Muscle of leg (tissue), 16 donors: Measurements from ENCODE around the gene TRPV3. TPM values are rescaled to one million over a fixed set of nuclear protein-coding genes. Genes with fewer than 3 reads are reported as not detected.

Source experiments
- DNase-seq: peaks from one replicate; pipeline ENCODE4 v3.0.0; 2013
- H3K27ac ChIP-seq: one replicate; pipeline ENCODE4 v1.5.1; 2013; ENCODE audit warnings: mild to moderate bottlenecking, low read length, control low read depth
- H3K27me3 ChIP-seq: one replicate; pipeline ENCODE4 v1.6.1; 2013; ENCODE audit warnings: low read length; ENCODE audit not compliant: control insufficient read depth, insufficient read depth
- H3K36me3 ChIP-seq: one replicate; pipeline ENCODE4 v1.6.1; 2013; ENCODE audit warnings: low read length; ENCODE audit not compliant: control insufficient read depth, insufficient read depth
- H3K4me1 ChIP-seq: one replicate; pipeline ENCODE4 v1.6.1; 2013; ENCODE audit warnings: low read length; ENCODE audit not compliant: control insufficient read depth, insufficient read depth
- H3K4me3 ChIP-seq: one replicate; pipeline ENCODE4 v1.5.1; 2013; ENCODE audit warnings: low read length, control low read depth
- H3K9me3 ChIP-seq: replicated peaks from 2 replicates; pipeline ENCODE4 v1.6.1; 2013; ENCODE audit warnings: low read depth, low read length; ENCODE audit not compliant: control insufficient read depth
- WGBS: methylation state at CpG from one replicate; pipeline ENCODE4 v1.1.5; 2013; ENCODE audit warnings: missing lambda C conversion rate; ENCODE audit not compliant: insufficient coverage; 5-methylcytosine and 5-hydroxymethylcytosine counted together
- long read RNA-seq, 11 donors: transcript quantifications; one replicate each; lab custom pipeline, GENCODE V29; 2026
- polyA plus RNA-seq, 8 donors: library from polyadenylated mRNA; unstranded; fragments of 120-200 nt; gene quantifications; one replicate each; pipeline versions ENCODE4 v1.2.1 to v1.2.3, GENCODE V29; 2013; ENCODE audit warnings: inconsistent platforms in 1 of 8, low replicate concordance in 1 of 8; ENCODE audit not compliant: insufficient read length in 8 of 8, insufficient read depth in 1 of 8
- total RNA-seq: library from RNA; stranded (reverse); fragments of 120-200 nt; gene quantifications from one replicate; pipeline ENCODE4 v1.2.4, GENCODE V29; 2013

The TRPV3 gene
- total RNA-seq, result 1.2 TPM
- polyA plus RNA-seq, result 1 to 10 TPM in 6 of 8 donors, under 1 TPM in 2; 0.74 to 2.4 (median 1.6) TPM
- long read RNA-seq, donor 1, result 0 reads
- long read RNA-seq, donor 2, result 0 reads
- long read RNA-seq, donor 3, result 0 reads
- long read RNA-seq, donor 4, result 0 reads
- long read RNA-seq, donor 5, result 0 reads
- long read RNA-seq, donor 6, result 0 reads
- long read RNA-seq, donor 7, result 0 reads
- long read RNA-seq, donor 8, result 0 reads
- long read RNA-seq, donor 9, result 0 reads
- long read RNA-seq, donor 10, result 0 reads
- long read RNA-seq, donor 11, result 0 reads

GRCh38 chr17:3557768-3558583 lies at the start of gene TRPV3:
TRPV3 (minus strand) TSS chr17:3557812; CDS start chr17:3554850, 2,962 bp downstream.
- Histone ChIP-seq H3K4me1 (peaks cover 22% of the 10 kb centered on the region), H3K27ac (no peak within 1 kb of the TSS), H3K4me3 (no peak within 1 kb of the TSS), H3K9me3 (no peaks in the 10 kb centered on the region), H3K27me3 (no peaks in the 10 kb centered on the region), H3K36me3 (no peaks in the 10 kb centered on the region)
- WGBS, result 75% methylated on average over 17 of the region's 23 CpGs
- peak; percentile 43 for DNase-seq

- Histone ChIP-seq H3K9me3 (no peaks in the 10 kb centered on the region), H3K4me3 (no peak overlapping the region), H3K4me1 (no peaks in the 10 kb centered on the region), H3K27ac (no peak overlapping the region), H3K36me3 (peaks cover 16% of the 10 kb centered on the region), H3K27me3 (no peaks in the 10 kb centered on the region)
- WGBS, result 90% methylated on average over 4 of the region's 4 CpGs
- no peak for DNase-seq
Measured at GRCh38 chr17:3603870-3604259, 46.3 kb upstream of the TRPV3 start.

DNA sequence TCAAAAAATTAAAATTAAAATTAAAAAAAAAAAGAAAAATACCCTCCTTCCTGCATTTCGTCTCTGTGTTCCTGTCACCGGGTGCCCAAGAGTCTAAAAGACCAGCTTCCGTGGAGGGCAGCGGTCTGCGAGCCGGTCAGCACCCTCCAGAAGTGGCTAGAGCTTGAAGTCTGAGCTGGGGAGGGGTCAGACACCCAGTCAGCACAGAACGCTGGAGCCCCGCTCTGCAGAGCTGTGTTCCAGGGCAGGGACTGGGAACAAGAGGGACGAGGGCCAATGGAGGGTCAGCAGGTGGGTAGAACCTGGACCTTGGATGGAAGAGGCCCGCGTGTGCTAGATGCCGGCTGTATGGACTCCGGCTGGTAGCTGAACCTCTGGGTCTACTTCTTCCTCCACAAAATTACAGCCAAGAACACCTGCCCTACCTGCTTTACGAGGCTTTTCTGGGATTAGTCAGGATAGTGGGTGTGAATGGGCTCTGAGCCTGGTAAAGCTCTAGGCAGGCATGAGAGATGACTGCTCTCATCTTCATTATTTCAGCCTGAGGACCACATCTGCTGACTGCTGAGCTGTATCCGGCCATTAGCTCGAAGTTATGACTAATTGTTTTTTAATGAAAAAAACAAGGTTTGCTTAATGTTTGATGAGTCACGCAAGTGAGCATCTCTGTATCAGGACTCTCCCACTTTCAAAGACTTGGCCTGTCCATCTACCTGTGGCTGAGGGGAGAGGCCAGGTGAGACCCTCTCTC lies 45.7 kb upstream of the TRPV3 start:
- Histone ChIP-seq H3K27ac (no peak overlapping the region), H3K9me3 (no peaks in the 10 kb centered on the region), H3K4me3 (no peak overlapping the region), H3K36me3 (peaks cover 11% of the 10 kb centered on the region), H3K27me3 (no peaks in the 10 kb centered on the region), H3K4me1 (no peaks in the 10 kb centered on the region)
- no peak for DNase-seq
- 97% methylated on average over 6 of the region's 17 CpGs for WGBS

DNA sequence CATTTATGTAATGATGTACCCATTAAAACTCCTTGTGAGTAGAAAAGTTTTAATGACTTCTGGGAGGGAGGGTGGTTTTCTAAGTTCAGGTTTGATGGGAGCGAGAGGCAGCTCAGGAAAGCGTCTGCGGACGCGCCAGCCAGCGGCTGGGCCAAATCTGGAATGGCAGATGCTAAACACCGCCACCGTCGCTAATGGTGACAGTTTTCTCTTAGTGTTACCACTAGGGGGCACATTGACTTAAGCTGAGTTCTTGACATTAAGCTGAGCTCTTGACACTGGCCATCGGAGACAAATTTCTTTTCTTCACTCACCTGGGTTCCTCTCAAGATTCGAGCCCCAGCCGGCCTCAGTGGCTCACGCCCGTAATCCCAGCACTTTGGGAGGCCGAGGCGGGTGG lies 44.9 kb upstream of the TRPV3 start:
- Histone ChIP-seq H3K27ac (no peak overlapping the region), H3K36me3 (peaks cover 6% of the 10 kb centered on the region), H3K9me3 (no peaks in the 10 kb centered on the region), H3K27me3 (no peaks in the 10 kb centered on the region), H3K4me3 (no peak overlapping the region), H3K4me1 (no peaks in the 10 kb centered on the region)
- 66% methylated on average over 11 of the region's 16 CpGs for WGBS
- peak; percentile 41 for DNase-seq

DNA sequence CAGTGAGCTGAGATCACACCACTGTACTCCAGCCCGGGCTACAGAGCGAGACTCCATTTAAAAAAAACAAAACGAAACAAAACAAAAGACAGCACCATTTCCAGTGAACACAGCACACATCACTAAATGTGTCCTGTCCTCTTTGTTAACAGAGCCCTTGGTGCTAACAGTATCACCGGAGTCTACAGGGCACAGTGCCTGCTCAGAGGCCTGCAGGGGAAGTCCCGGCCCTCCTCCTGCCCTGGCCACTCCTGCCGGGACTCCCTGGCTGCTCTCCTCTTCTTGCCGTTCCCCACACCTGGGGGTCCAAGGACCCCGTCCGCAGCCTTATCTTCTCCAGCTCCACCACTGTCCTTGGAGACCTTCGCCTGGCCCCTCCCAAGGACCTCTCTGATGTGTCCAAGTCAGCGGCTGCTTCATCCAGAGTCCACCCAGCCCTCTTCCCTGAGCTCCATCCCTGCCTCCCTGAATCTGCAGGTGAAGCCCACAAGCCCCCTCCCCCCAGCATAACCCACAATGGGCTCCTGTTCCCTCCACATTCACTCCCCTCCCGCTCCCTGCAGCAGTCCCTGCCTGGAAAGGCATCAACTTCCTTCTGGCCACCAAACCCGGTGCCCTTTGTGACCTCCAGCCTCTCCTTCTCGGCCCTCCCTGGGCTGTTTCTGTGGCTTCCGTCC lies 43.1 kb upstream of the TRPV3 start:
- 77% methylated on average over 9 of the region's 15 CpGs for WGBS
- H3K36me3 ChIP-seq, result no peaks in the 10 kb centered on the region
- DNase-seq, result no peak

DNA sequence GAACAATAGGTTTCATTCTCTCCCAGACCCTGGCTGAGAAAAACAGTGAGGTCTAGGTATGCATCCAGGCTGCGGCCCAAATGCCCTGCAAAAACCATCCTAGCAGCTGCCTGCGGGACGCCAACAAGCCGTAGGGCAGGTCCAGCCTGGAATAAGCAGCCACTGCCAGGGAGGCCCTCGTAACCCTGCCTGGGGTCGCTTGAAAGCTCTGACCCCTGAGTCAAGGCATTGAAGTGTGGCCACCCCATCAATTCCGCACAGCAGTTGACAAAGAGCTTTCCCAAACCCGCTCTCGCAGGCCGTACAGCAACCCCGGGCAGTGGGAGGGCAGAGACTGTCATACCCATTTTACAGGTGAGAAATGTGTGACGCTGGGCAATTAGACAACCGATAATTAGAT lies 40.5 kb upstream of the TRPV3 start:
- WGBS, result 79% methylated on average over 11 of the region's 13 CpGs
- H3K4me1 ChIP-seq, result peaks cover 32% of the 10 kb centered on the region
- H3K27ac ChIP-seq, result no peak overlapping the region
- H3K27me3 ChIP-seq, result no peaks in the 10 kb centered on the region
- no peaks in the 10 kb centered on the region for H3K9me3 ChIP-seq
- no peak overlapping the region for H3K4me3 ChIP-seq
- DNase-seq, result no peak
- no peaks in the 10 kb centered on the region for H3K36me3 ChIP-seq

More for the DNA sequence above, 43.1 kb upstream of the TRPV3 start:
- Histone ChIP-seq H3K27me3 (no peaks in the 10 kb centered on the region), H3K4me1 (peaks cover 16% of the 10 kb centered on the region), H3K9me3 (no peaks in the 10 kb centered on the region), H3K4me3 (no peak overlapping the region), H3K27ac (no peak overlapping the region)

DNA sequence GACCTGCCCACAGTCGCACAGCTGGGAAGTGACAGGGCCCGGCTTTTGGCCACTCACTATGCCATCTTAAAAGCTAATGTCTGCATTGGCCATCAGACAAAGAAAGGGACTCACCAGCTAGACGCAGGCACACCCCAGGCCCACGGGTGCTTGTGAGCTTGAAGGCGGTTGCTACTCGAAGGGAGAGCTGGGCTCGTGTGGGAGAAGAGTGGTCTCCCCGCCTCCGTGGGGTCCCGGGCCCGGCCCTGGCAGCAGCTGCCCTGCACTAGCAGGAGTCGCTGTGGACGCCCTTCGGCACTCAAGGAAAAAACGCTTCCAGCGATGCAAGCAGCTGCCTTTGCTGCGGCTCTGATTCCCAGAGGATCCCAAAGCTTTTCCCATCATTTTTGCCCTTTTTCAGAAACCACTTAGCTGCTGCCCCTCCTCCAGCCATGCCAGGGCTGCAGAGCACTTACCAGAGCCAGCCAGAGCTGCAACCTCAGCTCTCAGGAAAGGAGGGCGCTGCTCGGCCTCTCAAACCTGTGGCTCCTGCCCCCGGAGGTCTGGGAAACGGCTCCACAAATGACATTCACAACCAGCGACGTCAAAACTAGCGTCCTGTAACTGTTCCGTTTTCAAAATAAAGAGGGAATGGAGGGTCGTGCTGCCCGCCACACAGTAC lies 39.3 kb upstream of the TRPV3 start:
- no peak overlapping the region for H3K27ac ChIP-seq
- H3K4me3 ChIP-seq, result no peak overlapping the region
- DNase-seq, result peak; percentile 41
- H3K9me3 ChIP-seq, result no peaks in the 10 kb centered on the region
- peaks cover 32% of the 10 kb centered on the region for H3K4me1 ChIP-seq
- 73% methylated on average over 19 of the region's 27 CpGs for WGBS
- no peaks in the 10 kb centered on the region for H3K36me3 ChIP-seq
- no peaks in the 10 kb centered on the region for H3K27me3 ChIP-seq

DNA sequence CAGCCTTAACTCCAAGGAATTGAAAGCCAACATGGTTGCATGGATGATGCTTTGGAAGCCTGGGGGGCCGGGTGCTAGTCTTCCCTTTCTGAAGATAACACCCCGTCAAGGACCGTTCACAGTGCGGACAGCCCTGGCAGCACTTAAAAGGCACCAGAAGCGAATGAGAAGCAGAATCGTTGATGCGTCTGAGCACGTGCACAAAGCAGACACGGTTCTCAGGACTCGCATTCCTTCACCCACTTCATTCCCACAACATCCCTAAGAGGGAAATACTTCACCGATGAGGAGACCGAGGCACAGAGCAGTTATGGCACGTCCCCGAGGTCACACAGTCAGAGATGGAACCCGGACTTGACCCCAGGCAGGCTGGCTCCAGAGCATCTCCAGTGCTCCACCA lies 37.4 kb upstream of the TRPV3 start:
- peaks cover 17% of the 10 kb centered on the region for H3K36me3 ChIP-seq
- peak overlapping the region; percentile 83 for H3K27ac ChIP-seq
- H3K4me1 ChIP-seq, result peaks cover 32% of the 10 kb centered on the region
- no peak overlapping the region for H3K4me3 ChIP-seq
- WGBS, result 75% methylated on average over 13 of the region's 15 CpGs
- DNase-seq, result no peak
- no peaks in the 10 kb centered on the region for H3K27me3 ChIP-seq
- no peaks in the 10 kb centered on the region for H3K9me3 ChIP-seq

GRCh38 chr17:3594051-3594800 lies 36.6 kb upstream of the TRPV3 start:
- Histone ChIP-seq H3K36me3 (peaks cover 24% of the 10 kb centered on the region), H3K27me3 (no peaks in the 10 kb centered on the region), H3K27ac (peak overlapping the region; percentile 83), H3K9me3 (no peaks in the 10 kb centered on the region), H3K4me1 (peaks cover 32% of the 10 kb centered on the region), H3K4me3 (no peak overlapping the region)
- DNase-seq, result peak; percentile 78
- WGBS, result 37% methylated on average over 6 of the region's 11 CpGs
